ENCODE results near the gene FBXL20.
"Not testable (repeated sequence)": the region's sequence is repeated elsewhere in the genome, so short reads cannot be mapped to it uniquely, and the experiment has no call there.

Gene FBXL20

GRCh38 chr17:39294060-39294459 is 107.4 kb downstream of the FBXL20 start:
- DNase-seq (ENCODE audit: low spot score), result no peak
- TF ChIP-seq CTCF (conservative IDR thresholded peaks at IDR 0.05; ENCODE audit: low read depth), result no peak
- no peak overlapping the region for H3K27ac ChIP-seq
- ChIA-PET CTCF (no interaction called here), POLR2A (ENCODE audit: low non-redundant PET) (no interaction called here)

GRCh38 chr17:39292546-39292945 is 108.9 kb downstream of the FBXL20 start:
- POLR2A ChIA-PET (ENCODE audit: low non-redundant PET); DNase-seq (ENCODE audit: low spot score); H3K27ac ChIP-seq; CTCF ChIA-PET: not testable (repeated sequence)

GRCh38 chr17:39286513-39286912 is 114.9 kb downstream of the FBXL20 start:
- CTCF ChIA-PET, result interaction anchor here (0.6 kb wide), 2 partner anchors 109 to 164 kb away, joined by 3 to 5 read pairs; no protein-coding TSS in a partner anchor
- H3K27ac ChIP-seq; DNase-seq (ENCODE audit: low spot score); POLR2A ChIA-PET (ENCODE audit: low non-redundant PET): not testable (repeated sequence)

GRCh38 chr17:39284685-39285084 is 116.7 kb downstream of the FBXL20 start:
- DNase-seq (ENCODE audit: low spot score), result no peak
- ChIA-PET POLR2A (ENCODE audit: low non-redundant PET) (no interaction called here), CTCF (no interaction called here)
- H3K27ac ChIP-seq, result no peak overlapping the region
- TF ChIP-seq CTCF (conservative IDR thresholded peaks at IDR 0.05; ENCODE audit: low read depth), result no peak

- no peak for DNase-seq (ENCODE audit: low spot score)
- TF ChIP-seq CTCF (conservative IDR thresholded peaks at IDR 0.05; ENCODE audit: low read depth), result no peak
- POLR2A ChIA-PET (ENCODE audit: low non-redundant PET), result no interaction called here
- no peak overlapping the region for H3K27ac ChIP-seq
- CTCF ChIA-PET, result interaction anchor here (0.6 kb wide), 1 partner anchor 77 kb away, joined by 3 read pairs; no protein-coding TSS in a partner anchor
Observed at GRCh38 chr17:39283896-39284295, 117.5 kb downstream of the FBXL20 start.

GRCh38 chr17:39283098-39283497 is 118.3 kb downstream of the FBXL20 start:
- no peak for TF ChIP-seq CTCF (conservative IDR thresholded peaks at IDR 0.05; ENCODE audit: low read depth)
- ChIA-PET POLR2A (ENCODE audit: low non-redundant PET) (interaction anchor here (0.6 kb wide), 1 partner anchor 263 kb away, joined by 3 read pairs; no protein-coding TSS in a partner anchor), CTCF (no interaction called here)

GRCh38 chr17:39281806-39282205 is 119.6 kb downstream of the FBXL20 start:
- no peak for TF ChIP-seq CTCF (conservative IDR thresholded peaks at IDR 0.05; ENCODE audit: low read depth)
- no peak overlapping the region for H3K27ac ChIP-seq
- ChIA-PET CTCF (interaction anchor here (0.7 kb wide), 1 partner anchor 70 kb away, joined by 4 read pairs; no protein-coding TSS in a partner anchor), POLR2A (ENCODE audit: low non-redundant PET) (no interaction called here)
- no peak for DNase-seq (ENCODE audit: low spot score)

More at GRCh38 chr17:39283098-39283497, 118.3 kb downstream of the FBXL20 start:
- no peak for DNase-seq (ENCODE audit: low spot score)
- H3K27ac ChIP-seq, result no peak overlapping the region

GRCh38 chr17:39278246-39278645 is 123.2 kb downstream of the FBXL20 start:
- CTCF ChIA-PET; POLR2A ChIA-PET (ENCODE audit: low non-redundant PET); DNase-seq (ENCODE audit: low spot score); H3K27ac ChIP-seq: not testable (repeated sequence)
